Transverse colon (tissue), 4 donors: ENCODE measurements around the gene LEKR1. TPM values are rescaled to one million over a fixed set of nuclear protein-coding genes. Genes with fewer than 3 reads are reported as not detected.

Experiments
- DNase-seq: peaks from one replicate; pipeline ENCODE4 v3.0.0-alpha.2; 2019
- H3K27ac ChIP-seq, 4 donors: fragments of 200-600 bp; sonication (generic); 2 replicates each; pipeline ENCODE4 v1.5.1; 2016 to 2018; ENCODE audit warnings: inconsistent platforms in 4 of 4
- H3K27me3 ChIP-seq: fragments of 200-600 bp; sonication (generic); 2 replicates; pipeline ENCODE4 v1.5.1; 2017; ENCODE audit warnings: inconsistent platforms
- H3K36me3 ChIP-seq, 4 donors: fragments of 200-600 bp; sonication (generic); 2 replicates each; pipeline ENCODE4 v1.5.1; 2017 to 2019; ENCODE audit warnings: inconsistent platforms in 4 of 4
- H3K4me1 ChIP-seq, 4 donors: fragments of 200-600 bp; sonication (generic); 2 replicates each; pipeline ENCODE4 v1.5.1; 2017 to 2020; ENCODE audit warnings: inconsistent platforms in 4 of 4
- H3K4me3 ChIP-seq, 4 donors: fragments of 200-600 bp; sonication (generic); 1 replicate in 1 of 4; 2 replicates in 3 of 4; pipeline versions ENCODE4 v1.5.1 to v1.6.1; 2017 to 2019; ENCODE audit warnings: inconsistent platforms in 4 of 4
- H3K9me3 ChIP-seq, 2 donors: fragments of 200-600 bp; sonication (generic); 2 replicates each; pipeline ENCODE4 v1.5.1; 2017 to 2019; ENCODE audit warnings: inconsistent platforms in 2 of 2
- EP300 ChIP-seq: sonication (generic); formaldehyde crosslinking; IDR thresholded peaks from one replicate; pipeline ENCODE4 v1.6.1; 2017; ENCODE audit warnings: antibody characterized with exemption, low read depth
- POLR2A ChIP-seq: fragments of 450-650 bp; IDR thresholded peaks from one replicate; pipeline ENCODE4 v1.6.1; 2016; ENCODE audit warnings: antibody characterized with exemption, mild to moderate bottlenecking, moderate library complexity
- POLR2AphosphoS5 ChIP-seq, 3 donors: sonication (generic); formaldehyde crosslinking; IDR thresholded peaks; one replicate each; pipeline ENCODE4 v1.6.1; 2016; ENCODE audit warnings: antibody characterized with exemption in 3 of 3
- WGBS, 2 donors: methylation state at CpG; one replicate each; pipeline ENCODE4 v1.1.5; 2018; ENCODE audit warnings: low coverage in 1 of 2; 5-methylcytosine and 5-hydroxymethylcytosine counted together
- in situ Hi-C, 4 donors: fragments of 200-750 bp; cut with MboI; loops; one replicate each; pipeline versions ENCODE4 v1.15.0 to v1.15.1; 2017; ENCODE audit warnings: low sequenced_read_pairs in 3 of 4, low pct_ligation_motif_present in 1 of 4, low pct_unique_long_range_greater_than_20kb in 1 of 4
- intact Hi-C: fragments of 100-400 bp; cut with DNase I; formaldehyde crosslinking; loops from one replicate; pipeline ENCODE4 v1.15.1; 2023; ENCODE audit warnings: low total_unique reads
- total RNA-seq, 4 donors: library from RNA; depleted of rRNA; stranded (reverse); fragments of >200 nt; gene quantifications; one replicate each; pipeline ENCODE4 v1.1.0, GENCODE V29; 2016
- TF ChIP-seq, protein P1 (sequence below), 5 experiments: fragments of 200-600 bp in 3 of 5; fragments of 450-650 bp in 2 of 5; sonication (generic) in 3 of 5; IDR thresholded peaks; 1 replicate in 2 of 5; 2 replicates in 3 of 5; pipeline ENCODE4 v1.5.1; 2016 to 2017; ENCODE audit warnings: antibody characterized with exemption in 5 of 5, inconsistent platforms in 3 of 5, mild to moderate bottlenecking in 2 of 5, moderate library complexity in 1 of 5

The LEKR1 gene
- total RNA-seq, 4 donors from 2014 or later, result 0.40 to 3.3 (median 0.96) TPM; not detected in 1

DNA sequence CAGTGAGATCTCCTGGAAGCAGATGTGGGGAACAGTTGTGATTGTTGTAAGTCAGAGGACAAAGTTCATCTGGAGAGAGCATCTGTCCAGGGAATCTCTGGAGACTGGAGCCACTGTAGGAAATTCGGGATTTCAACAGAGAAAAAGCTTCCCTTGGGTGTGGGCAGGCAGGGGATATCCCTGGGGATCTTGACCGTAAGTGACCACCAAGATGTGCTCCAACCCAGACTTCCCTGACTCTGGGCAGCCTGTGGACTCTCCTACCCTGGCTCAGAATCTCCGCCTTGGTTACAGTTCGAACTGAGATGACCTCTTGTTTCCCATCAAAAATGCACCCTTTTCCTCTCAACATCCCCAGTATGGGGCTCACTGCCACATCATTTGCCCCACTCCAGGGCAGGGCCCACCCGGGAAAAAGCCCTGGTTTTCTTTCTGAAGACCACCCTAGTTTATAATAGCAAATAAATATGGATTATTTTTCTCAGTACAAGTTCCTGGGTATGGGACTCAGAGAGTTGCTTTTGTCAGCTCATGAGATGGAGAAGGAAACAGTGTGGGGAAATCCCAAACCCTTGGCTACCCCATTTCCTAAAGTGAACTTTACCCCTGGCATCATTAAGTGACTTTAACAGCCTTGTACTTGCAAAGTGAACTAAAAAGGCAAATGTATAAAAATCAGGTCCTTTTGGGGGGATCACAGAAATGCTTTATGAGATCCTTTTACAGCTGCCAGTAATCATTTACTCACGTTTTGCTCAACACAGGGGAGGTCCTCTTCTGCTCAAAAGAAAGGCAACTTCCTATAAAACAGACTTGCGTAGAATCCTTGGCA, 243.9 kb downstream of the LEKR1 start:
- intact Hi-C loops (no loop called here), in situ Hi-C loops (no loop called here)
- Histone ChIP-seq H3K36me3 (no peaks in the 10 kb centered on the region), H3K4me1 (peaks cover 0 to 15% (median 6%) of the 10 kb centered on the region in 4 donors), H3K9me3 (no peaks in the 10 kb centered on the region), H3K4me3 (no peak overlapping the region), H3K27me3 (no peaks in the 10 kb centered on the region), H3K27ac (peak overlapping the region; percentile 20 to 40 (median 26))
- no peak for DNase-seq
- no peak for TF ChIP-seq EP300
- no peak for TF ChIP-seq POLR2A
- no peak for TF ChIP-seq POLR2AphosphoS5 (IDR thresholded peaks at IDR 0.05)
- TF ChIP-seq, protein P1, sequence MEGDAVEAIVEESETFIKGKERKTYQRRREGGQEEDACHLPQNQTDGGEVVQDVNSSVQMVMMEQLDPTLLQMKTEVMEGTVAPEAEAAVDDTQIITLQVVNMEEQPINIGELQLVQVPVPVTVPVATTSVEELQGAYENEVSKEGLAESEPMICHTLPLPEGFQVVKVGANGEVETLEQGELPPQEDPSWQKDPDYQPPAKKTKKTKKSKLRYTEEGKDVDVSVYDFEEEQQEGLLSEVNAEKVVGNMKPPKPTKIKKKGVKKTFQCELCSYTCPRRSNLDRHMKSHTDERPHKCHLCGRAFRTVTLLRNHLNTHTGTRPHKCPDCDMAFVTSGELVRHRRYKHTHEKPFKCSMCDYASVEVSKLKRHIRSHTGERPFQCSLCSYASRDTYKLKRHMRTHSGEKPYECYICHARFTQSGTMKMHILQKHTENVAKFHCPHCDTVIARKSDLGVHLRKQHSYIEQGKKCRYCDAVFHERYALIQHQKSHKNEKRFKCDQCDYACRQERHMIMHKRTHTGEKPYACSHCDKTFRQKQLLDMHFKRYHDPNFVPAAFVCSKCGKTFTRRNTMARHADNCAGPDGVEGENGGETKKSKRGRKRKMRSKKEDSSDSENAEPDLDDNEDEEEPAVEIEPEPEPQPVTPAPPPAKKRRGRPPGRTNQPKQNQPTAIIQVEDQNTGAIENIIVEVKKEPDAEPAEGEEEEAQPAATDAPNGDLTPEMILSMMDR (IDR thresholded peaks at IDR 0.05), result no peak
- WGBS, 2 donors, result 59 to 65% methylated on average over 4 to 7 of the region's 7 CpGs

DNA sequence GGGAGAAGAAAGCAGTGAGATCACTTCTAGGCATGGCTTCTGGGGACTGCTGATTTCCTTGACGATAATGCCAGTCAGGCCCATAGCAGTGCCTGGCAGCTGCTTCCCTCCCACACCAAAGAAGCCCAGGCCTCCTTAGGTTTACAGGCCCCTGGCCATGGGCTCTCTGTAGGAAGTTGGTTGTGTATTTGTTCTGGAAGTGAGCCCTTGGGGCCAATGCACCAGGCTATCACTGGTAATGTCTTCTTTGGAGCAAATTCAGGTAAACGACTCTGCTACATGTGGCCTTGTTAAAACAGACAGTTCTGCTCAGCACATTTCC, 244.5 kb downstream of the LEKR1 start:
- no peaks in the 10 kb centered on the region for H3K9me3 ChIP-seq
- no peak for DNase-seq
- H3K36me3 ChIP-seq, result no peaks in the 10 kb centered on the region
- H3K4me3 ChIP-seq, result no peak overlapping the region
- in situ Hi-C loops, result no loop called here
- H3K27ac ChIP-seq, result peak overlapping the region; percentile 20 to 40 (median 26)
- H3K4me1 ChIP-seq, result peaks cover 0 to 15% (median 6%) of the 10 kb centered on the region in 4 donors
- WGBS, 2 donors, result 29% methylated on average over 2 of the region's 2 CpGs; no CpG with 5 or more reads in 1 of the 2 donors
- no peaks in the 10 kb centered on the region for H3K27me3 ChIP-seq
- intact Hi-C loops, result no loop called here
- no peak for TF ChIP-seq POLR2A
- TF ChIP-seq POLR2AphosphoS5 (IDR thresholded peaks at IDR 0.05), result peak in 1 of 3 donors; percentile 14
- TF ChIP-seq, protein P1 (IDR thresholded peaks at IDR 0.05), result no peak
- peak; percentile 47 for TF ChIP-seq EP300

DNA sequence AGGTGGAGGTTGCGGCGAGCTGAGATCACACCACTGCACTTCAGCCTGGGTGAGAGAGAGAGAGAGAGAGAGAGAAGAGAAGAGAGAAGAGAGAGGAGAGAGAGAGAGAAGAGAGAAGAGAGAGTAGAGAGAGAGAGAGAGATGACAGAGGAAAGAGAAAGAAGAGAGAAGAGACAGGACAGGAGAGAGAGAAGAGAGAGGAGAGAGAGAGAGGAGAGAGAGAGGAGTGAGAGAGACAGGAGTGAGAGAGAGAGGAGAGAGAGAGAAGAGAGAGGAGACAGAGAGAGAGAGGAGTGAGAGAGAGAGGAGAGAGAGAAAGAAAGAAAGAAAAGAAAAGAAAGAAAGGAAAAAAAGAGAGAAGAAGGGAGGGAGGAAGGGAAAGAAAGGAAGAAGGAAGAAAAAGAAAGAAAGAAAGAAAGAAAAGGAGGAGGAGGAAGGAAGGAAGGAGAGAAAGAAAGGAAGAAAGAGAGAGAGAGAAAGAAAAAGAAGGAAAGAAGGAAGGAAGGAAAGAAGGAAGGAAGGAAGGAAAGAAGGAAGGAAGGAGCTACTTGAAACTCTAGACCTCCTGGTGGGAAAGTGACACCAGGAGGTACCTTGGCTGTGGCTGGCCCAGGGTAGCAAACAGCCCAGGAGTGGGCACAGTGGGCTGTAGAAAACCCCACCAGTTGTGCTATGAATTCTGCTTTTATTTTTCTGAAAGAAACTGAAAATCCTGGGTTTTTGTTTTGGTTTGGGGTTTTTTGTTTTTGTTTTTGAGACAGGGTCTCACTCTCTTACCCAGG, 245.8 kb downstream of the LEKR1 start:
- 98% methylated on average over 2 of the region's 2 CpGs; no CpG with 5 or more reads in 1 of the 2 donors for WGBS, 2 donors
- H3K27ac ChIP-seq, result no peak overlapping the region
- H3K9me3 ChIP-seq, result no peaks in the 10 kb centered on the region
- DNase-seq, result no peak
- TF ChIP-seq EP300 (no peak), POLR2A (no peak)
- TF ChIP-seq, protein P1 (IDR thresholded peaks at IDR 0.05), result no peak
- peaks cover 0 to 11% (median 6%) of the 10 kb centered on the region in 4 donors for H3K4me1 ChIP-seq
- H3K36me3 ChIP-seq, result no peaks in the 10 kb centered on the region
- no peak overlapping the region for H3K4me3 ChIP-seq
- in situ Hi-C loops, result no loop called here
- no peaks in the 10 kb centered on the region for H3K27me3 ChIP-seq
- intact Hi-C loops, result no loop called here

DNA sequence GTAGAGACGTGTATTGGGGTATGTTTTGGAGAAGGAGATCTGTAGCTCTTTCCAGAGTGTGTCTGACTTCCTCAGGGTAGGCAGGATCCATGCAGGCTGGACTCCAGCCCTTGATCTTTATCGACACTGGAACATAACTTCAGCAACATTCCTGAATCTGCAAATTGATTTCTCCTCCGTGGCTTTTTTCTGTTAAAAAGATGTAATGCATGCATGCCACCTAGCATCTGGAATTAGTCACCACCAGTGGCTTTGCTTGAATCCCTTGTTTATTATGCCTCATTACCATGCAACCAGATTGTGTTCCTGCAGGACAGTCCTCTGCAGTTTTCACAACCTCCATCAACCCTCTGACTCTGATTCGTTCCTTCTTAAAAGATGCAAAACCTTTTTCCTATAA, 247.7 kb downstream of the LEKR1 start:
- in situ Hi-C loops, result no loop called here
- intact Hi-C loops, result no loop called here

More for the DNA sequence above, 247.7 kb downstream of the LEKR1 start:
- Histone ChIP-seq H3K27ac (no peak overlapping the region), H3K4me1 (peaks cover 0 to 11% (median 6%) of the 10 kb centered on the region in 4 donors), H3K27me3 (no peaks in the 10 kb centered on the region), H3K36me3 (no peaks in the 10 kb centered on the region), H3K4me3 (no peak overlapping the region), H3K9me3 (no peaks in the 10 kb centered on the region)
- no peak for TF ChIP-seq POLR2AphosphoS5 (IDR thresholded peaks at IDR 0.05)
- TF ChIP-seq POLR2A, result no peak
- TF ChIP-seq, protein P1 (IDR thresholded peaks at IDR 0.05), result no peak
- no peak for TF ChIP-seq EP300
- 69 to 71% methylated on average over 3 to 4 of the region's 4 CpGs for WGBS, 2 donors
- DNase-seq, result no peak
